Activated T-cell treated with anti-CD3 and anti-CD28 coated beads, Interleukin-2, amount 50 U/mL, for 1 hour (primary cell): ENCODE results near the gene CYTL1.
"Not testable (repeated sequence)": the region's sequence is repeated elsewhere in the genome, so short reads cannot be mapped to it uniquely, and the experiment has no call there.

Experiments used
- DNase-seq: peaks from one replicate; pipeline ENCODE4 v3.0.0-alpha.2; 2020

Gene CYTL1

GRCh38 chr4:5032813-5033212 is 13.6 kb upstream of the CYTL1 start:
- DNase-seq, result no peak

GRCh38 chr4:5030927-5031326 is 11.7 kb upstream of the CYTL1 start:
- DNase-seq, result no peak

- no peak for DNase-seq
Observed at GRCh38 chr4:5030221-5030620, 11.0 kb upstream of the CYTL1 start.

GRCh38 chr4:5029447-5029846 is 10.2 kb upstream of the CYTL1 start:
- DNase-seq, result no peak

GRCh38 chr4:5028480-5028879 is 9.2 kb upstream of the CYTL1 start:
- no peak for DNase-seq

- no peak for DNase-seq
Observed at GRCh38 chr4:5027346-5027745, 8.1 kb upstream of the CYTL1 start.

GRCh38 chr4:5026371-5026770 is 7.1 kb upstream of the CYTL1 start:
- DNase-seq, result no peak

- no peak for DNase-seq
Observed at GRCh38 chr4:5024673-5025072, 5.4 kb upstream of the CYTL1 start.

GRCh38 chr4:5021546-5021945 is 2.3 kb upstream of the CYTL1 start:
- DNase-seq, result no peak

GRCh38 chr4:5020341-5020740 is 1.1 kb upstream of the CYTL1 start:
- no peak for DNase-seq

- DNase-seq, result no peak
Observed at GRCh38 chr4:5019796-5020195, 538 bp upstream of the CYTL1 start.

GRCh38 chr4:5018603-5019002 is 655 bp downstream of the CYTL1 start:
- DNase-seq, result no peak

GRCh38 chr4:5018096-5018495 is 1.2 kb downstream of the CYTL1 start:
- DNase-seq, result no peak

- no peak for DNase-seq
Observed at GRCh38 chr4:5014007-5014682, 5.1 kb downstream of the CYTL1 start.

- DNase-seq, result no peak
Observed at GRCh38 chr4:5012958-5013357, 6.3 kb downstream of the CYTL1 start.

GRCh38 chr4:5012244-5012898 is 6.9 kb downstream of the CYTL1 start:
- no peak for DNase-seq

- DNase-seq, result no peak
Observed at GRCh38 chr4:5010984-5011383, 8.3 kb downstream of the CYTL1 start.

- DNase-seq, result no peak
Observed at GRCh38 chr4:5009796-5010195, 9.5 kb downstream of the CYTL1 start.

- not testable (repeated sequence) for DNase-seq
Observed at GRCh38 chr4:5006932-5007331, 12.3 kb downstream of the CYTL1 start.

- DNase-seq, result no peak
Observed at GRCh38 chr4:5004496-5004895, 14.8 kb downstream of the CYTL1 start.

- DNase-seq, result no peak
Observed at GRCh38 chr4:5003918-5004317, 15.3 kb downstream of the CYTL1 start.

GRCh38 chr4:5003372-5003857 is 15.8 kb downstream of the CYTL1 start:
- DNase-seq, result no peak

- not testable (repeated sequence) for DNase-seq
Observed at GRCh38 chr4:5001641-5002040, 17.6 kb downstream of the CYTL1 start.

GRCh38 chr4:4996935-4997334 is 22.3 kb downstream of the CYTL1 start:
- not testable (repeated sequence) for DNase-seq

GRCh38 chr4:4995908-4996265 is 23.4 kb downstream of the CYTL1 start:
- DNase-seq, result no peak
